ENCODE results near the gene OSBPL8. TPM values are rescaled to one million over a fixed set of nuclear protein-coding genes. Genes with fewer than 3 reads are reported as not detected.

The OSBPL8 gene
- total RNA-seq, 1 donor from 2014 or later: 56.1 TPM

DNA sequence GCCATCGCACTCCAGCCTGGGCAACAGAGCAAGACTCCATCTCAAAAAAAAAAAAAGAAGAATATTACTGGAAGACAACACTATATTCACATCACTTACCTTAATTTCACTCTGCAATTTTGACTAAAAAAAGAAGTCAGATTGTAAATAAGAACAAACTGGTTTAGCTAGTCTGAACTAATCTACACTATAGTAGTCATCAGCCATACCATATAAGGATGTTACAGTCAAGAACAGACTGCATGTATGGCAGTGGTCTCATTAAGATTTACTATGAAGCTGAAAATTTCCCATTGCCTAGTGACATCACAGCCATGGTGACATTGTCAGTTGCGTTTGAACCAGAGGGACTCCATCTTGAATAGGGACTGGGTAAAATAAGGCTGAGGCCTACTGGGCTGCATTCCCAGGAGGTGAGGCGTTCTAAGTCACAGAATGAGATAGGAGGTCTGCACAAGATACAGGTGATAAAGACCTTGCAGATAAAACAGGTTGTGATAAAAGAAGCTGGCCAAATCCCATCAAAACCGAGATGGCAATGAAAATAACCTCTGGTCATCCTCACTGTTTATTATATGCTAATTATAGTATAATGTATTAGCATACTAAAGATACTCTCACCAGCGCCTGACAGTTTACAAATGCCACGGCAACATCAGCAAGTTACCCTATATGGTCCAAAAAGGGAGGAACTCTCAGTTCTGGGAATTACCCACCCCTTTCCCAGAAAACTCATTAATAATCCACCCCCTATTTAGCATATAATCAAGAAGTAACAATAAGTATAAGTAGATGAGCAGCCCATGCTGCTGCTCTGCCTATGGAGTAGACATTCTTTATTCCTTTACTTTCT is 51.2 kb downstream of the OSBPL8 start:
- Mint-ChIP-seq H3K4me3 (no peak overlapping the region), H3K36me3 (peaks cover 16% of the 10 kb centered on the region), H3K9me3 (no peaks in the 10 kb centered on the region), H3K27ac (no peak overlapping the region), H3K4me1 (ENCODE audit: unreplicated experiment) (no peaks in the 10 kb centered on the region), H3K27me3 (no peaks in the 10 kb centered on the region)
- TF ChIP-seq, protein P1, sequence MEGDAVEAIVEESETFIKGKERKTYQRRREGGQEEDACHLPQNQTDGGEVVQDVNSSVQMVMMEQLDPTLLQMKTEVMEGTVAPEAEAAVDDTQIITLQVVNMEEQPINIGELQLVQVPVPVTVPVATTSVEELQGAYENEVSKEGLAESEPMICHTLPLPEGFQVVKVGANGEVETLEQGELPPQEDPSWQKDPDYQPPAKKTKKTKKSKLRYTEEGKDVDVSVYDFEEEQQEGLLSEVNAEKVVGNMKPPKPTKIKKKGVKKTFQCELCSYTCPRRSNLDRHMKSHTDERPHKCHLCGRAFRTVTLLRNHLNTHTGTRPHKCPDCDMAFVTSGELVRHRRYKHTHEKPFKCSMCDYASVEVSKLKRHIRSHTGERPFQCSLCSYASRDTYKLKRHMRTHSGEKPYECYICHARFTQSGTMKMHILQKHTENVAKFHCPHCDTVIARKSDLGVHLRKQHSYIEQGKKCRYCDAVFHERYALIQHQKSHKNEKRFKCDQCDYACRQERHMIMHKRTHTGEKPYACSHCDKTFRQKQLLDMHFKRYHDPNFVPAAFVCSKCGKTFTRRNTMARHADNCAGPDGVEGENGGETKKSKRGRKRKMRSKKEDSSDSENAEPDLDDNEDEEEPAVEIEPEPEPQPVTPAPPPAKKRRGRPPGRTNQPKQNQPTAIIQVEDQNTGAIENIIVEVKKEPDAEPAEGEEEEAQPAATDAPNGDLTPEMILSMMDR (conservative IDR thresholded peaks at IDR 0.05): no peak
- no peak for DNase-seq (ENCODE audit: extremely low spot score, unreplicated experiment)

DNA sequence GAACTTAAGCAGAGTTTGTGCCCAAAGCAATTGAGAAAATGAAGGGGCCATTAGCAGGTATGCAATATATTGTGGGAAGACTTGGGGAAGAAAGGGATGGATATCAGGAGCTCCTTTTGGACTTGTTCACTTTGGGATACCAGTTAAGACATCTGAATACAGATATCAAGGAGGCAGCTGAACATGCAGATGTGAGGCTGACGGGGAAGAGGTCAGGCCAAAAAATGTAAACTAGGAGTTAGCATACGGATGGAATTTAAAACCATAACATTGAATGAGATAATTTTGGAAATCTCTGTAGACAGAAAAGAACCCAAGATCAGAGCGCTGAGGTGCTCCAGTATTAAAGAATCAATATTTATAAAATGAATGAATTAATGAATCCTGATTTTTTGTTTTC is 53.4 kb downstream of the OSBPL8 start:
- Mint-ChIP-seq H3K9me3 (no peaks in the 10 kb centered on the region), H3K4me3 (no peak overlapping the region), H3K27me3 (no peaks in the 10 kb centered on the region), H3K4me1 (ENCODE audit: unreplicated experiment) (no peaks in the 10 kb centered on the region), H3K36me3 (peaks cover 21% of the 10 kb centered on the region), H3K27ac (no peak overlapping the region)
- no peak for DNase-seq (ENCODE audit: extremely low spot score, unreplicated experiment)
- TF ChIP-seq, protein P1 (conservative IDR thresholded peaks at IDR 0.05): no peak

DNA sequence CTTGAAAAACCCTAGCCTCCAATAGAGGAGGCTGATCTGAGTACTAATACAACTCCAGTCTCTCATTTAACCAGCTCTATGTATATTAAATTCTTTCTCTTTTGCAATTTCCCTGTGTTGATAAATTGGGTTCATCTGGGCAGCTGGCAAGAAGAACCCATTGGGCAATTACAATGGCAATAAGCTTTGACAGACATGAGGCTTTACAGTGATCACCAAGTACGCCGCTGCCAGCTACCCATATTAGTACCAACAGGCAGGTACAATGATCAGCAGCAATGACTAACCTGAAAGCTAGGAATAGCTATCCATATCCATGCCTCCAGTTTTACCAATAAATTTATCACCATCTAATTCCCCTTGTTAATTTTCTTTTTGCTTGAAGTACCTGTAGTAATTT is 54.5 kb downstream of the OSBPL8 start:
- no peak for DNase-seq (ENCODE audit: extremely low spot score, unreplicated experiment)
- H3K27ac Mint-ChIP-seq: no peak overlapping the region
- H3K4me3 Mint-ChIP-seq: no peak overlapping the region
- TF ChIP-seq, protein P1 (conservative IDR thresholded peaks at IDR 0.05): no peak
- no peaks in the 10 kb centered on the region for H3K9me3 Mint-ChIP-seq
- peaks cover 21% of the 10 kb centered on the region for H3K36me3 Mint-ChIP-seq
- no peaks in the 10 kb centered on the region for H3K27me3 Mint-ChIP-seq
- H3K4me1 Mint-ChIP-seq (ENCODE audit: unreplicated experiment): no peaks in the 10 kb centered on the region

DNA sequence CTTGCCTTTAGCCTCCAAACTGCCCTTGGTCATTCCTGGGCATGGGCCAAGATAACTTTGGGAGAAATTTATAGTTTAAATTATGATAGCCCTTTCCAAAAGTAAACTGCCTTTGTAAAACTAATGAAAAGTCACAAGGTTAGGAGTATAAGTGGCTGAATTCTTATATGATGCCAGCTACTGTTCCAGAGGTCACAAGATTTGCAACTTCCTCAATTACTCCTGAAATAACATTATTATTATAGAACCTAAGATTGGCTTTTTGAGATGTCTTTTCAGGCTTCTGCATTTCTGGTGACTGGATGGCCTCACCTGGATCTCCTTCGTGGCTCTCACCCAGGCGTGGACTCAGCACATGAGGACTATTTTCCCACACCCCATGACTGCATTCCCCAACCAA is 55.0 kb downstream of the OSBPL8 start:
- no peaks in the 10 kb centered on the region for H3K9me3 Mint-ChIP-seq
- no peak overlapping the region for H3K27ac Mint-ChIP-seq
- no peak overlapping the region for H3K4me3 Mint-ChIP-seq
- no peak for DNase-seq (ENCODE audit: extremely low spot score, unreplicated experiment)
- H3K4me1 Mint-ChIP-seq (ENCODE audit: unreplicated experiment): no peaks in the 10 kb centered on the region
- TF ChIP-seq, protein P1 (conservative IDR thresholded peaks at IDR 0.05): no peak
- no peaks in the 10 kb centered on the region for H3K27me3 Mint-ChIP-seq
- H3K36me3 Mint-ChIP-seq: peaks cover 20% of the 10 kb centered on the region

DNA sequence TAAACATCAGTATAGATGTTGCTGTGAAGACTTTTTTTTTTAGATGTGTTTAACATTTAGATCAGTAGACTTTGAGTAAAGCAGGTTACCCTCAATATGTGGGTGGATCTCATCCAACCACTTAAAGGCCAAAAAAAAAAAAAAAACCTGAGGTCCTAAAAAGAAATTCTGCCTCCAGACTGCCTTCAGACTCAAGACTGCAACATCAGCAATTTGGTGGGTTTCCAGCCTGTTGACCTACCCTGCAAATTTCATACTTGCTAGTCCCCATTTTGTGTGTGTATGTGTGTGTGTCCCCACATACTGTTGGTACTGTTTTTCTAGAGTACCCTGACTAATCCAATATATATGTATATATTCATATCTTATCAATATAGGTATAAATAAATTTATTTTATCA is 55.6 kb downstream of the OSBPL8 start:
- Mint-ChIP-seq H3K27me3 (no peaks in the 10 kb centered on the region), H3K27ac (no peak overlapping the region), H3K36me3 (peaks cover 17% of the 10 kb centered on the region), H3K4me3 (no peak overlapping the region), H3K4me1 (ENCODE audit: unreplicated experiment) (no peaks in the 10 kb centered on the region), H3K9me3 (no peaks in the 10 kb centered on the region)
- TF ChIP-seq, protein P1 (conservative IDR thresholded peaks at IDR 0.05): no peak
- DNase-seq (ENCODE audit: extremely low spot score, unreplicated experiment): no peak

Data from type B pancreatic cell (in vitro differentiated cells).